PC-3 (cell line): ENCODE data around the gene PER2.

ENCODE experiments used
- CTCF ChIP-seq: fragments of 300-600 bp; sonication (generic); conservative IDR thresholded peaks from 2 replicates; pipeline ENCODE4 v1.5.1; 2017; ENCODE audit warnings: antibody characterized with exemption, low read depth, mild to moderate bottlenecking, low read length
- EZH2 ChIP-seq: fragments of 300-600 bp; sonication (generic); IDR thresholded peaks from one replicate; pipeline ENCODE4 v1.6.1; 2017; ENCODE audit warnings: antibody characterized with exemption, mild to moderate bottlenecking, low read length; ENCODE audit not compliant: unreplicated experiment
- EZH2phosphoT487 ChIP-seq: fragments of 300-600 bp; sonication (generic); IDR thresholded peaks from 2 replicates; pipeline ENCODE4 v1.6.1; 2018; ENCODE audit warnings: mild to moderate bottlenecking, antibody characterized with exemption, low read length, borderline replicate concordance

- TF ChIP-seq CTCF (no peak), EZH2 (no peak), EZH2phosphoT487 (no peak)
These were observed 59.7 kb downstream of the PER2 start for GRCh38 chr2:238228700-238229099.
